NCI-H2171 (cell line): ENCODE measurements around the gene SLC35A3.
"Not testable (repeated sequence)": the region's sequence is repeated elsewhere in the genome, so short reads cannot be mapped to it uniquely, and the experiment has no call there.

Experiments
- DNase-seq: peaks from one replicate; lab custom pipeline; 2025; lab: John Stamatoyannopoulos, UW

The SLC35A3 gene

DNA sequence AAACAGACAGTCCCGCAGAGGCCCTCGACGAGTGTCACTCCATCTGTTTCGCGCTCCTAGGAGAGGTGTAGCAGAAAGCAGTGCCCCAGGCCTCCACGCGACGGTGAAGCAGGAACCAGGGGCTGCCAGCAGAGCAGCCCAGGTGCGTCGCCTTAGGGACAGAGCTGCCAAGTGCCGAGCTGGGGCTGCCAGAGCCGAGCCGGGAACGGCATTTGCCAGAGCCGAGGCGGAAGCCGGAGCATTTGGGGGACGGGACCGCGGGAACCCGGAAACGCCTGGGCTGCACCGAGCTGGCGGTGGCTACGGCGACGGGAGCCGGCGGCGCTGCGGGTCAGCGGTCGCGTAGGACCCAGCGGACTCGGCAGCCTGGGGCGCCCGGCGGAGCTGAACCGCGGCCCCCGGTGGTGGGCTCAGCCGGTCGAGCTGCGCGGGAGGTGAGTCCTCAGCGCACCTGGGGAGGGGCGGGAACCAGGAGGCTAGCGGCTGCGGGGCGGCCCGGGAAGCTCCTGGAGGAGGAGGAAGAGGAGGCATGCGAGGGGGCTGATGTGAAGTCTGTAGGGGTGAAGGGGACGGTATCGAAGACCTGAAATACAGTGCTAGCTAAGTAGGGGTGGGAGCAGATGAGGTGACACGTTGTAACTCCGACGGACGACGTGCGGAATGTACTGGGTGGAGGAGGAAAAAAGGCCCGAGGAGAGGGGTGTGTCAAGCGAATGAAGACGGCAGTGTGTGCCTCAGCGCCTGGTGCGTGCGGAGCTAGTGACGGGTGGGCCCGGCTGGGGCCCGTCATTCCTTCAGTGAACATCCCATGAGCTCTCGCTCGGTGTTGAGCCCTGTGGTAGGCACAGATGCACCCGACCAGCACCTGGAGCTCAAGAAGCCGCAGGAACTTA lies at the start of gene SLC35A3:
Gene SLC35A3, plus strand, starts transcription at position 268 of the 893 bp plus-strand sequence. CDS start 23,559 bp downstream, outside the sequence.
- DNase-seq = peak; percentile 82

DNA sequence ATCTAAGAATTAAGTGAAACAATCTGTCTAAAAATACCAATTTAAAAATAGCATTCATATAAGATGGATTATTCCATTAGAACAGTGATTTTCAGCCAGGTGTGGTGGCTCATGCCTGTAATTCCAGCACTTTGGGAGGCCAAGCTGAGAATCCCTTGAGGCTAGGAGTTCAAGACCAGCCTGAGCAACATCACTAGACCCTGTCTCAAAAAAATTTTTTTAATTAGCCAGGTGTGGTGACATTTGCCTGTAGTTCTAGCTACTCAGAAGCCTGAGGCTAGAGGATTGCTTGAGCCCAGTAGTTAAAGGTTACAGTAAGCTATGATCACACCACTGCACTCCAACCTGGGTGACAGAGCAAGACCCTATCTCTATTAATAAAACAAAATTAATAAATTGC lies 35.0 kb upstream of the SLC35A3 start:
- no peak for DNase-seq

DNA sequence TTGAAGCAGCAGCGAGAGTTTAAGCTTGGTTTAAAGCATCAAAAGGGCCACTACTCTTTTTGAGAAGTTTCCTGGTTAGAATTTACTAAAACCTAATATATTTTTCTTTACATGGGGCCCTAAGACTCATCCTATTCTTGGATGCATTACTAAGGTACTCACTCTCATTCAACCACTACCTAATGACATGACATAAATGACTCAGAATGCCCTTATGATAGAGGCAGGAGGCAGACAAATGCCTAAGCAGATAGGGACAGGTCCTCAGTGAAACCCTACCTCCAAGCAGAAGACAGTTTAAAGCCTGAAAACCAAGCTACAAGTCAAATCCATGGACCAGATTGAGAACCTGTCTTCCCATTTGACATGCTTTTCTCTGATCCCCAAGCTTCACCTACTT lies 34.3 kb upstream of the SLC35A3 start:
- DNase-seq = no peak

DNA sequence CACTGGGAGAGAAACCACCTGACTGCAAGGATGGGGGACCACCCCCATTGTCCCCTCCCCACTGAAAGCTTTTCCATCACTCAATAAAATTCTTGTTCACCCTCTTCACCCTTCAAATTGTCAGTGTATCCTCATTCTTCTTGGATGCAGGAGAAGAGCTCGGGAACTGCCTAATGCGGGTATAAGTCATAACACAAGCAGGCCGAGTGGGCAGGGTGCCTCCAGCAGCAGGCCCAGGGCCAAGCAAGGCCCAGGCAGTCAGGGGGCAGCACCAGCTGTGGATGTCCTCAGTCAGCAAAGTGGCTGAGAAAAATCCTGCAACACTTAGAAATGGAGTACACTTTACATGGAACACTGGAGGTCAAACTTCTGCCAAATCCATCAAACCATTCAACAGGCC lies 33.7 kb upstream of the SLC35A3 start:
- no peak for DNase-seq

DNA sequence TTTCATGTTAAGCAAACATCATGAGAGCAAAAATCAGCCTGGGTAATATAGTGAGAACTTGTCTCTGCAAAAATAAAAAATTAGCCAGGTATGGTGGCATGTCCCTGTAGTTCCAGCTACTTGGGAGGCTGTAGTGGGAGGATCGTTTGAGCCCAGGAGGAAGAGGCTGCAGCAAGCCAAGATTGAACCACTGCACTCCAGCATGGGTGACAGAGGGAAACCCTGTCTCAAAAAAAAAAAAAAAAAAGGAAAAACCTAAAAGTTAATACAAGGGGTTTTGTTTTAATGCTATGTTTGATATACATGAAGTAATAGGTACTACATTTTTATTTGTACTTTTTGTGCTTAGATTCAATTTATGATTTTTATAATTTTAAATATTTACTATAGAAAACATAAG lies 27.1 kb upstream of the SLC35A3 start:
- DNase-seq = no peak

DNA sequence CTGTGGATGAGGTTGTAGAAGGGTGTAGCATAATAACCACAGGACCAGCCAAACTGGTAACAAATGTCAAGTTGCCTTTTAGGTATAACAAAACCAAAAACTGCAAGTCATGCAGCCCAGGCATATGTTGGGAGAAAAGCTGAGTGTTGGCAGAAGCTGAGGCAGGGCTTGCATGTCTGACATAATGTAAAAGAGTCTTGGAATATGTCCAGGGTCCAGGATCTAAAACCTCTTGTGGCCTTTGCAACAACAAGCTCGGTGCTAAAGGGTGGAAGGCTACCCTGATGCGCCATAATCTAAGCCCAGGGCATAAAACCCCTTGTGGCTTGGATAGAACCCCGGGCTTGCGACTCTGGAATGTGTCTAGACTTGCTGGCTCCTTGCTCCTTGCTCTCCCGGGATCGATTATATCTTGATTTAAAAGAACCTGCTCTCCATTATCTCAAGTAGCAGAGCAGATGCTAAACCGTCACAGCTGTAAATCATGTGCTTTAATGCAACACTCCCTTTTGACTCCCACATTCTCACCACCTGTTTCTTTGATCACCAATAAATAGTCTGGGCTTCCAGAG lies 26.5 kb upstream of the SLC35A3 start:
- DNase-seq = peak; percentile 88

DNA sequence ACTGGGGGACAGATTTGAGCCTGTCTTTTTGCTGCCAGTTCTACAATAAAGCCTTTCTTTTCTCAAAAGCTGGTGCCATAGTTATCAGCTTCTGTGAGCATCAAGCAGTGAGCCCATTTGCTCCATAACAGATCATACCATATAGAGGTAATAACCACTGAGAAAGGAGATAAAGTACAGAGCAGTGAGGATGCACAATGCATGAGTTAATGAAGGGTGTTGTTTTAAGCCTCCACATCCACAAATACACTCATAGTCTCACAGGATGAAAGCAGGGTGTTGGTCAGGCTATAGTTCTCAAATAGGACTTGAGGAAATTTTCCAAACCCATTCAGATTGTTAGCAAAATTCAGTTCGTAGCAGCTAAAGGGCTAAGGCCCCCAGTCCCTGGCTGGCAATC lies 25.6 kb upstream of the SLC35A3 start:
- DNase-seq = no peak

DNA sequence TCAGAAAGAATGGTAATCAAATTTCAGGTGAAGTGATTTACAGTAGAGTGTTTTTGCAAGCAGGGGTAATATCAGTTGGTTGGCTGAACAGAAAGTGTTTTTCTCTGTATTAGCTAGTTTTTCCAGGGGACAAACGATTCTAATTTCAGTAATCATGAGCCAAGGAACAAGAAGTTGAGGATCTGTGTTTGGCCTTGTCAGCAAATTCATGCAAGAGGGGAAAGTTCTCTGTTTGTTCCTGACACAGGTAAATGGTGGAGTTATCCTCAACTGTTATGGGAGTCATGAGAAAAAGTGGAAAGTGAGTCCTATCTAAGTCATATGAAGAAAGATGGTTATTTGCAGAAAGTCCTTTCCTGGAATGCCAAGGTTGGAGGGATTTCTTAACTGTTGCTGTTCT lies 24.6 kb upstream of the SLC35A3 start:
- no peak for DNase-seq

DNA sequence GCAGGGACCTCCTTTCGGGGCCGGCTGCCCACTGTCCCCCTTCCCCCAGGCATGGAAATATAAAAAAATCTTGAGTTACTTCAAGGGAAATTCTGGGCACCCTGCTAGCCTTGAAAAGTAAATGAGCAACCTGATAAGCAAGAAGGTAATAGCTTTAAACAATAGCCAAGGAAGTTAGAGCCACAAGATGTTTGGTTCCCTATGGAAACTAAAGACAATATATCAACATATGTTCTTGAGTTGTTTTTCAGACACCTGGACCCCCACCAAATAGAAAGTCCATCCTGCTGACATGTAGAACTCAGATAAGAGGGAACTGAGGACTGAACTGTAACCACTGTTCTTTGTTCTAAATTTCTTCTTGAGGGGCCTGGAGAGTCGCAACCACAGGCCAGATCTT lies 19.3 kb upstream of the SLC35A3 start:
- DNase-seq = no peak

DNA sequence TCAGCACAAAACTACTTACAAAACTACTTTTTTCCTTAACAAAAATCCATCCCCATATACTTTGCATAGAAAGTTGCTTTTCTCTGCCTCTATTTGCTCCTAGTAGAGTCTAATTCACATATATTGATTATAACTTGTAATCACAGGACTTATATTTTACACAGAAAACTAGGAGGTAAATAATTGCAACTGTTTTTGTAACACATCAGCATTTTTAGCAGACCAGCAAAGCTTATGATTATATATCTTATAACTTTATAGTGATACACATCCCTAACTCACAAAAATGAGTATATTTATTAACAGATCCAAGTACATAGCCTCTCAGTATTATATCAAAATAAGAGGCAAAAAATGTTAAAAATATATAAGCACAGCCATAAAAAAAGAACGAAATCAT lies 17.3 kb upstream of the SLC35A3 start:
- no peak for DNase-seq

DNA sequence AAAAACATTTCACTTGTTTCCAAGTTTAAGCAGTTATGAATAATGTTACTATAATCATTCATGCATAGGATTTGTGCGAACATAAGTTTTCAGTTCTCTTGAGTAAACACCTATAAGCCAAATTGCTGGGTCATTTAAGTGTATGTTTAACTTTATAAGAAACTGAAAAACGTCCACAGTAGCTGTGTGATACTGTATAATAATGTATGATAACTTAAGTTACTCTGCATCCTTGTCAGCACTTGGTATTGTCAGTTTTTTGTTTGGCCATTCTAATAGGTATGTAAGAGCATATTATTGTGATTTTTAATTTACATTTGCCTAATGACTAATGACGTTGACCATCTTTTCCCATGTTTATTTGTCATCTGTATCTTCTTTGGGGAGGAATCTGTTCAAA lies 14.4 kb upstream of the SLC35A3 start:
- no peak for DNase-seq

DNA sequence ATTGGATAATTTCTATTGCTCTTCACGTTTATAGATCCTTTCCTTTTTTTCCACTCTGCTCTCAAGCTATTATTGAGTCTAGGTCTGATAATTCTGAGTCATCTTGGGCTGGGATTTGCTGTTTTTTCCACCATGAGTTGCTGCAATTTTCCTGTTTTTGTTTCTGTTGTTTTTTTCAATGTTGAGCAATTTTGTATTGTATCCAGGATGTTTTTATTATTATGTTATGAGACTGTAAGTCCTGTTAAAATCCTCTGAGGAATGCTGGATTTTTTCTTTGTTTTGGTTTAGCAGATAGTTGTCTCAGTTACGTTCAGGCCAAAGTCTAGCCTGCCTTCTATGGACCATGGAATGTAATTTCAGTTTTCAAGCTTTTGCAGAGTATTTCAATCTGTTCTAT lies 13.0 kb upstream of the SLC35A3 start:
- no peak for DNase-seq

DNA sequence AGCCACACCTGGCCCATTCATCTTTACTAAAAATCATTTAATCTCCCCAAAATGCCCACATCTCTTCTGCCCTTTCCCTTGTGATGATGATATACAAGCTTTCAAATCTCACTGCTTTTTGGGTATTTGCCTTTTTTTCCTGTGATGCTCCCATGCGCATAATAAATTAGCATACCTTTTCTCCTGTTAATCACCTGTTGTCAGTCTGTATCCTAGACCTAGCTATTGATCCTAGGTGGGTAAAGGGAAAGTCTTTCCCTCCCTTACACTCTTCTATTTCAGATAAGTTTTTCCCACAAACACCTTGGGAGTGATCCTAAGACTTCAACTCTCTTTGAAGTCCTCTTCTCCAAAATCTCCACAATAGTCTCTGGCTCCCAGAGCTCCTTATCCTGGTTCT lies 12.0 kb upstream of the SLC35A3 start:
- no peak for DNase-seq

DNA sequence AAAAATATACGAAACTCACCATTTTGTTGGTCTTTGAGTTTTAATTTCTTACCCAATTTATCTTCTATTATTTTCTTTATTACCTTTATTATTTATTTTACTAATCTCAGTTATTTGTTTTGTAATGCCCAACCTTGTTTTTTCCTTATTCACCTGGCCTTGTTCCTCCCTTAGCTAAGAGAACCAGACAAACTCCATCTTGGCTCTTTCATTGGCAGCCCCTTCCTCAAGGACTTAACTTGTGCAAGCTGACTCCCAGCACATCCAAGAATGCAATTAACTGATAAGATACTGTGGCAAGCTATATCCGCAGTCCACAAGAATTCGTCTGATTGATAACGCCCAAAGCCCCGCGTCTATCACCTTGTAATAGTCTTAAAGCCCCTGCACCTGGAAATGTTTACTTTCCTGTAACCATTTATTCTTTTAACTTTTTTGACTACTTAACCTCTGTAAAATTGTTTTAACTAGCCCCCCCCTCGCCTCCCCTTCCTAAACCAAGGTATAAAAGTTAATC lies 10.5 kb upstream of the SLC35A3 start:
- not testable (repeated sequence) for DNase-seq

DNA sequence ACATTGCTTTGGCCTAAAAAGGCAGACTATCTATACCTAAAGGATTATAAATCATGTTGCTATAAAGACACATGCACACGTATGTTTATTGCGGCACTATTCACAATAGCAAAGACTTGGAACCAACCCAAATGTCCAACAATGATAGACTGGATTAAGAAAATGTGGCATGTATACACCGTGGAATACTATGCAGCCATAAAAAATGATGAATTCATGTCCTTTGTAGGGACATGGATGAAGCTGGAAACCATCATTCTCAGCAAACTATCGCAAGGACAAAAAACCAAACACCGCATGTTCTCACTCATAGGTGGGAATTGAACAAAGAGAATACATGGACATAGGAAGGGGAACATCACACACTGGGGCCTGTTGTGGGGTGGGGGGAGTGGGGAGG lies 9.5 kb upstream of the SLC35A3 start:
- DNase-seq = not testable (repeated sequence)

DNA sequence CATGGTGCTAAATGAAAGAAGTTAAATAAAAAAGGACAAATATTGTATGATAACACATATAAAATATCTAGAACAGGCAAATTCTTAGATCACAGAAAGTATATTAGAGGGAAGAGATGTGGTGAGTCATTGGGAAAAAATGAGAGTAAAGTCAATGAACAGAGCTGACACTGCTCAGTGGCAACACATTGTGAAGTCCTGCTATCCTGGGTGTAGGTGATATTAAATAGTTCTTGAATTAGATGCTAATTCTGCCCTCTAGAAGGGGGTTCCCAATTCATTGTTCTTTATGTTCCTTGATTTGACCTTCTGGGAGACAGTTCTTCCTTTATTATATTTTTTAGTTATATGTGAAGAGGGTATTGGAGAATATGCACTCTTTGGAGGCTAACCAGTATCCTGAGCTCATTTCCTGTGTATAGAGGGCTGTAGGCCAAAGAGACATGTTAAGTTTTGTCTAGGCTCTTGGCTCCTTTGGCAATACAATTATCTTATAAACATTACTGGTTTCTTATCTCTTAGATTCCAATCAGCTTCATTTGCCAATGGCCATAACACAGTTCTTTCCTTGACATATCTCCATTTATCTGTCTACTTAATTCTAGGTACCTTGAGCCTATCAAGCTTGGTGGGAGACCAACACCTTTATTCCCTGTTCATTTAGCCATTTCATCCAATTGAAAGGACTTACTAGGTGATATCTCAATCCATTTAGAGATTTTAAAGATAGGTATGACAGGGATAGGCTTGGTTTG lies 6.6 kb upstream of the SLC35A3 start:
- no peak for DNase-seq

DNA sequence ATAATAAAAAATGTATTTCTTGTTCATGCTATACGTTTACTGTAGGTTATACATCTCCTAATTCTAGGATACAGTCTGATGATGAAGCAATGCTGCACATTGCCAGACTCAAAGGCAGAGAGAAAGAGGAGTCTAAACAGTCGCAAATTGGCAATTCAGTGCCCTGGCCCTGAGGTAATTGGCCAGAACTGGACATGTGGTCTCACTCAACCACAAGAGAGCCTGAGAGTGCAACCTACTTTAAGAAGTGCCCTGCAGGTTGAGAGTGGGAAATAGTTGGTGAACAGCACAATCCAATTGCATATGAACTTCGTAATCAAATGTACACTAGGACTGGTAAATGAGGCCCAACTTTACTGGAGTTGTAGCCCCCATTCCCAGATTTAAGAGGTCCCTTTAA lies 5.0 kb upstream of the SLC35A3 start:
- DNase-seq = no peak

DNA sequence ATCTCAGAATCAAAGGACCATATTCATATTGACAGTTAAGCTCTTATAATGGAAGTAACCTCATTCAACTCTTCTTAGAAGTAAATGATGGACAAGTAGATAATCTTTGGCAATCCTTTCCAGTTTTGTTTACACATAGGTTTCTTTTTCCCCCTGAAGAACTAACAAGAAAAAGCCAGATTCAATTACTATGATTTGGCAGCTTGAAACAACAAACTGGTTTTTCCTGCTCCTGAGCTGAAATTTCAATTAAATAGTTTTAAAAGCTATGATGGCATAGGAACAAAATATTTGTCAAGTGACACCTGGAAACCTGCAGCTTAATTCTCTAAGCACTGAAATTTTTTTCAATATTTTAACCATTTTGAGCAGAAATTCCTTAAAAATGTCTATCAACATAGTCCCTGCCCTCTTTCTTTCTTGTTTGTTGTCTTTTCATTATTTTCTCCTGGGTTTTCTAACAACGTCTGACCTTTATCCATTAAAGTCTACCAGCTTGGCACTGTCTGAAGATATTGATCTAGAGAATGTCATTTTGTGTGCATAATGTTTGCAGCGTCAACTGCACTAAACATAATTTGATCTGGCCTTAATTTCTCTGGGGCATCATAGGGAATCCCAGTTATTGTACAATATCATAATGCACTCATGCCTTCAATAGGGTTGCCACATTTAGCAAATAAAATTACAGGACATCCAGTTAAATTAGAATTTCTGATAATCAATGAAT lies 4.0 kb upstream of the SLC35A3 start:
- no peak for DNase-seq

DNA sequence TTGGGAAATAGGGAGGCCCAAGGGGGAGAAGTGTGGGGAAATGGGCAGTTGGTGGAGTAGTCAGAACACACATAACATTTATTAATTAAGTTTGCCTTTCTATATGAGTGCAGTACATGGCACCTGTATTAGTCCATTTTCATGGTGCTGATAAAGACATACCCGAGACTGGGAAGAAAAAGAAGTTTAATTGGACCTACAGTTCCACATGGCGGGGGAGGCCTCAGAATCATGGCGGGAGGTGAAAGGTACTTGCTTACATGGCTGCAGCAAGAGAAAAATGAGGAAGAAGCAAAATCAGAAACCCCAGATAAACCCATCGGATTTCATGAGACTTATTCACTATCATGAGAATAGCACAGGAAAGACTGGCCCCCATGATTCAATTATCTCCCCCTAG lies 1.6 kb upstream of the SLC35A3 start:
- no peak for DNase-seq

DNA sequence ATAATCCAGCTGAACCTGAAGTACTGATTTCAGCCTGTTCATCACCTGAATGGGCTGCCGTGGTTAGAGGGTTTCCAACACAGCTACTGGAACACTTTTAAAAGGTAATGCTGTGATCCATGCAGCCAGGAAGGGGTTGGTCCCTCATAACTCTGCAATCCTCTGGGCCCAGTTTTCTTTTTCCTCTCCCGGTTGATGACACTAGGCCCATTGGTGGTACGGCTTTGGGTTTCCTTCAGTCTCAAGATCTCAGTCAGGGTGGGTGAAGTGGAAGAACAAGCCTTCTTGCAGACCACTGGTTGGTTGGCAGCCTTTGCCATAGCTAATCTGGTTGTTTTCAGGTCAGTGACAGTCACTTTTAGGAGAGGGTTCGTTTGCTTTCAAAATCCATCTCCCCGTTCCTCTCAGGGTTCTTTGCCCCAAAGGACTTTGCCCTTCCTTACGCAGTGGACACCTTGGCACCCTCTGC lies 502 bp upstream of the SLC35A3 start:
- DNase-seq = no peak

DNA sequence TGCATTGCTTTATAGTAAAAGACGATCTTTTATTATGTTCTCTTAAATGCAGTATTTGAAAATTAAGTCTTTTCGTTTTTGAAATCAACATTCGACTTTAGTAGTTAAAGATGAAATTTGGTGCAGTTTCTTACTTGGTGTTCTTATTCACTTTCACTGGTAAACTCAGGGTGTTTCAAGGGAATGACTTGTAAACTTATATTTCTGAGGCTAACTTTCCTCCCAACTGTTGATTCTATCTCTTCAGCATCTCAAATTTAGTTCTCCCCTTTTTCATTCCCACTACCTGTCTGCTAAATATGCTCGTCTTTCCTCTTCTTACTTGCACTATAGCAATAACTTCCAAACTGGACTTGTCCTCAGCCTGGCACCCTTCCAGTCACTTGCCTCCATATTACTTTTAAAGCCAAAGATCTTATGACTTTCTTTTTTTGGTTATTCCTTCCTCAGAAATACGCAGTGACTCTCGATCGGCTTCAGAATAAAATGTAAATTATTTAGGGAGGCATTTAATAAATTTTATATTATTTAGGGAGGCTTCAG lies 988 bp downstream of the SLC35A3 start:
- DNase-seq = no peak

DNA sequence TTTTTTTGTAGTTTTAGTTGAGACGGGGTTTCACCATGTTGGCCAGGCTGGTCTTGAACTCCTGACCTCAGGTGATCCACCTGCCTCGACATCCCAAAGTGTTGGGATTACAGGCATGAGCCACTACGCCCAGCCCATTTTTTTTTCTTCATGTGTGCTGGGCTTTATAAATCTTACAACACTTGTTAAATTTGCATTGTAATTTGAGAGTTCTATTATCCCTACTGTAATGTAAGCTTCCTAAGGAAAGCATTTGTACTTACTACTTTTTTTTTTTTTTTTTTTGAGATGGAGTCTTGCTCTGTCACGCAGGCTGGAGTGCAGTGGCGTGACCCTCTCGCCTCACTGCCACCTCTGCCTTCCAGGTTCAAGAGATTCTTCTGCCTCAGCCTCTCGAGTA lies 2.3 kb downstream of the SLC35A3 start:
- not testable (repeated sequence) for DNase-seq
